ENCODE results near the gene SLITRK4. TPM values are rescaled to one million over a fixed set of nuclear protein-coding genes. Genes with fewer than 3 reads are reported as not detected.

Gene SLITRK4
- total RNA-seq (2022; extraction: Qiagen RNA extraction) = 0.01 TPM in 1 of 5 replicates, not detected in the others

DNA sequence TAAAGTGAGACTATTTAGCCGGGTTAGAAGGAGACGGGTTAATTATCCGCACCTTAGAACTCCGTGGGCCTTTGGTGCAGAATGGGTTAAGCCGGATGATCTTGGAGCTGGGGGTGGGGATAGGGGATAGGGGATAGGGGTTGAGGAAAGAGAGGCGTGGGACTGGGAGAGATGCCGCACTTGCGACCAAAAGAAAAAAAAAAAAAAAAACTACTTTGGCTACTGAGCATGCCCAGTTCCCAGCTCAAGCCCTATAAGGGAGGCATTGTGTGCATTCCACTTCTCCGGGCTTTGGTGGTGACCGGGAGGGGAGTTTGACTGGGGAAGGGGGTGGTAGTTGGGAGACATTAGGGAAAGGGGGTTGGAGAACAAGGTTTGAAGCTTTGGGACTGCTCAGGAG, at the start of gene SLITRK4:
Gene SLITRK4 (minus strand): TSS at position 187 of the 400 bp plus-strand sequence. CDS start 4,993 bp downstream, outside the sequence.

Other genes with a start within 250 kb of the SLITRK4 start
- not detected in 5 replicates for gene SPANXN3, start 118.6 kb downstream of the SLITRK4 start, total RNA-seq (2022; extraction: Qiagen RNA extraction)
- gene SPANXN2, start 84.7 kb upstream of the SLITRK4 start, total RNA-seq (2022; extraction: Qiagen RNA extraction) = not detected in 5 replicates
- not detected in 5 replicates for gene UBE2NL, start 248.0 kb upstream of the SLITRK4 start, total RNA-seq (2022; extraction: Qiagen RNA extraction)